Measurements from ENCODE around the gene MYH10.

DNA sequence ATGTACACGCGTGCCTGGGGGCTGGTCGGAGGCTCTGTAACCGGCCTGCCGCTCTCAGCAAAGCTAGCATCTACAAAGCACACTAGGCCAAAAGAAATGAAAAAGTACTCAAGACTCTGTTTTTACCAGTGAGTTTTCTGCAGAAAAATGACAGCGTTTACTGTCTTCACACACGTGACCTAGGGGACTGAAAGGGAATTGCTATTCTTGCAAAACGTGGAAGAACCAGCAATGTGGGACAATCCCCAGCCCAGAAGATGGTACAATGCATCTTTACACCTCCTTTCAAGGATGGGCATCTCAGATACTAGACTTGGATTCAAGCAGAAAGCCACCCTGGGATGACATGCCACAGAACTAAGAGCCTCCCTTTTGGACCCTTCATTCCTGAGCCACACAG lies 153.4 kb downstream of the MYH10 start:
- TF ChIP-seq, protein P1, sequence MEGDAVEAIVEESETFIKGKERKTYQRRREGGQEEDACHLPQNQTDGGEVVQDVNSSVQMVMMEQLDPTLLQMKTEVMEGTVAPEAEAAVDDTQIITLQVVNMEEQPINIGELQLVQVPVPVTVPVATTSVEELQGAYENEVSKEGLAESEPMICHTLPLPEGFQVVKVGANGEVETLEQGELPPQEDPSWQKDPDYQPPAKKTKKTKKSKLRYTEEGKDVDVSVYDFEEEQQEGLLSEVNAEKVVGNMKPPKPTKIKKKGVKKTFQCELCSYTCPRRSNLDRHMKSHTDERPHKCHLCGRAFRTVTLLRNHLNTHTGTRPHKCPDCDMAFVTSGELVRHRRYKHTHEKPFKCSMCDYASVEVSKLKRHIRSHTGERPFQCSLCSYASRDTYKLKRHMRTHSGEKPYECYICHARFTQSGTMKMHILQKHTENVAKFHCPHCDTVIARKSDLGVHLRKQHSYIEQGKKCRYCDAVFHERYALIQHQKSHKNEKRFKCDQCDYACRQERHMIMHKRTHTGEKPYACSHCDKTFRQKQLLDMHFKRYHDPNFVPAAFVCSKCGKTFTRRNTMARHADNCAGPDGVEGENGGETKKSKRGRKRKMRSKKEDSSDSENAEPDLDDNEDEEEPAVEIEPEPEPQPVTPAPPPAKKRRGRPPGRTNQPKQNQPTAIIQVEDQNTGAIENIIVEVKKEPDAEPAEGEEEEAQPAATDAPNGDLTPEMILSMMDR (tag by site-specific recombination; IDR thresholded peaks at IDR 0.05), result no peak
- TF ChIP-seq ZNF558 (tag by site-specific recombination; IDR thresholded peaks at IDR 0.05), result no peak
